ENCODE data around the gene C2CD2L. TPM values are rescaled to one million over a fixed set of nuclear protein-coding genes. Genes with fewer than 3 reads are reported as not detected.

C2CD2L gene
- total and polyA plus RNA-seq, 7 donors, result 5.3 to 22.6 (median 6.0) TPM

- peaks cover 0 to 18% (median 16%) of the 10 kb centered on the region in 4 donors for H3K4me1 ChIP-seq
- no peaks in the 10 kb centered on the region for H3K36me3 ChIP-seq
- intact Hi-C loops (cut with DNase I), result no loop called here
- DNase-seq, result no peak
- WGBS, 2 donors, result 74 to 80% methylated on average over 9 of the region's 9 CpGs
- TF ChIP-seq CTCF (IDR thresholded peaks at IDR 0.05) (no peak), POLR2AphosphoS5 (IDR thresholded peaks at IDR 0.05) (no peak), POLR2A (IDR thresholded peaks at IDR 0.05) (no peak), EP300 (IDR thresholded peaks at IDR 0.05) (no peak)
- no peaks in the 10 kb centered on the region for H3K9me3 ChIP-seq
- H3K27ac ChIP-seq, result no peak overlapping the region
- no peak overlapping the region for H3K4me3 ChIP-seq
- peaks cover 2 to 31% (median 17%) of the 10 kb centered on the region in 3 donors for H3K27me3 ChIP-seq
Measured at GRCh38 chr11:119152043-119152442, 44.9 kb downstream of the C2CD2L start.

GRCh38 chr11:119152604-119153003 lies 45.5 kb downstream of the C2CD2L start:
- Histone ChIP-seq H3K9me3 (no peaks in the 10 kb centered on the region), H3K36me3 (no peaks in the 10 kb centered on the region), H3K27me3 (peaks cover 2 to 27% (median 16%) of the 10 kb centered on the region in 3 donors), H3K4me3 (no peak overlapping the region), H3K27ac (no peak overlapping the region), H3K4me1 (peaks cover 0 to 18% (median 16%) of the 10 kb centered on the region in 4 donors)
- intact Hi-C loops (cut with DNase I), result no loop called here
- no peak for DNase-seq
- TF ChIP-seq EP300 (IDR thresholded peaks at IDR 0.05) (no peak), POLR2AphosphoS5 (IDR thresholded peaks at IDR 0.05) (no peak), POLR2A (IDR thresholded peaks at IDR 0.05) (no peak), CTCF (IDR thresholded peaks at IDR 0.05) (no peak)
- 88 to 92% methylated on average over 4 of the region's 4 CpGs for WGBS, 2 donors

GRCh38 chr11:119153049-119153818 lies 46.1 kb downstream of the C2CD2L start:
- intact Hi-C loops (cut with DNase I), result no loop called here
- Histone ChIP-seq H3K9me3 (no peaks in the 10 kb centered on the region), H3K4me3 (no peak overlapping the region), H3K36me3 (no peaks in the 10 kb centered on the region), H3K4me1 (peaks cover 0 to 17% (median 15%) of the 10 kb centered on the region in 4 donors), H3K27ac (no peak overlapping the region), H3K27me3 (peaks cover 2 to 21% (median 16%) of the 10 kb centered on the region in 3 donors)
- WGBS, 2 donors, result 73 to 83% methylated on average over 9 of the region's 9 CpGs
- no peak for DNase-seq
- TF ChIP-seq POLR2A (IDR thresholded peaks at IDR 0.05) (no peak), CTCF (IDR thresholded peaks at IDR 0.05) (no peak), POLR2AphosphoS5 (IDR thresholded peaks at IDR 0.05) (no peak), EP300 (IDR thresholded peaks at IDR 0.05) (no peak)

GRCh38 chr11:119154178-119154577 lies 47.0 kb downstream of the C2CD2L start:
- intact Hi-C loops (cut with DNase I), result no loop called here
- H3K27me3 ChIP-seq, result peaks cover 0 to 14% (median 11%) of the 10 kb centered on the region in 3 donors
- WGBS, 2 donors, result 87 to 92% methylated on average over 6 of the region's 6 CpGs

More at GRCh38 chr11:119154178-119154577, 47.0 kb downstream of the C2CD2L start:
- H3K9me3 ChIP-seq, result no peaks in the 10 kb centered on the region
- peaks cover 0 to 8% (median 7%) of the 10 kb centered on the region in 4 donors for H3K4me1 ChIP-seq
- TF ChIP-seq POLR2A (IDR thresholded peaks at IDR 0.05) (no peak), POLR2AphosphoS5 (IDR thresholded peaks at IDR 0.05) (no peak), CTCF (IDR thresholded peaks at IDR 0.05) (no peak), EP300 (IDR thresholded peaks at IDR 0.05) (no peak)
- H3K27ac ChIP-seq, result no peak overlapping the region
- H3K36me3 ChIP-seq, result no peaks in the 10 kb centered on the region
- no peak for DNase-seq
- H3K4me3 ChIP-seq, result no peak overlapping the region
